ENCODE measurements around the gene CLCA1.
A peak's percentile ranks its signal among the peaks of the same experiment; 100 is the strongest.

CLCA1 gene

GRCh38 chr1:86505564-86505902, 36.8 kb downstream of the CLCA1 start:
- Histone ChIP-seq H3K4me3 (IDR thresholded peaks at IDR 0.05; ENCODE audit: insufficient read depth, low read depth, low read length) (no peak overlapping the region), H3K79me2 (ENCODE audit: insufficient read depth, low read depth) (no peaks in the 10 kb centered on the region), H3K4me1 (ENCODE audit: low read depth, poor library complexity, severe bottlenecking) (peaks cover 5% of the 10 kb centered on the region), H3K27me3 (ENCODE audit: insufficient read depth, low read depth) (no peaks in the 10 kb centered on the region), H4K20me1 (ENCODE audit: insufficient read depth) (no peaks in the 10 kb centered on the region), H3K9ac (no peak overlapping the region), H2AFZ (ENCODE audit: low read depth) (no peak overlapping the region), H3K27ac (no peak overlapping the region), H3K4me2 (no peak overlapping the region), H3K36me3 (ENCODE audit: insufficient read depth) (no peaks in the 10 kb centered on the region)
- TF ChIP-seq CTCF (conservative IDR thresholded peaks at IDR 0.05; ENCODE audit: low read depth, low read length) = no peak

GRCh38 chr1:86507935-86508582, 39.3 kb downstream of the CLCA1 start:
- H3K27ac ChIP-seq = no peak overlapping the region
- H3K27me3 ChIP-seq (ENCODE audit: insufficient read depth, low read depth) = no peaks in the 10 kb centered on the region
- H3K36me3 ChIP-seq (ENCODE audit: insufficient read depth) = no peaks in the 10 kb centered on the region
- no peak overlapping the region for H2AFZ ChIP-seq (ENCODE audit: low read depth)
- no peak overlapping the region for H3K4me3 ChIP-seq (IDR thresholded peaks at IDR 0.05; ENCODE audit: insufficient read depth, low read depth, low read length)
- no peaks in the 10 kb centered on the region for H4K20me1 ChIP-seq (ENCODE audit: insufficient read depth)
- H3K9ac ChIP-seq = no peak overlapping the region
- no peak overlapping the region for H3K4me2 ChIP-seq
- H3K79me2 ChIP-seq (ENCODE audit: insufficient read depth, low read depth) = no peaks in the 10 kb centered on the region
- no peaks in the 10 kb centered on the region for H3K4me1 ChIP-seq (ENCODE audit: low read depth, poor library complexity, severe bottlenecking)
- TF ChIP-seq CTCF (conservative IDR thresholded peaks at IDR 0.05; ENCODE audit: low read depth, low read length) = peak; percentile 40; the same call in 1 of the 2 replicates

- no peaks in the 10 kb centered on the region for H4K20me1 ChIP-seq (ENCODE audit: insufficient read depth)
- no peaks in the 10 kb centered on the region for H3K4me1 ChIP-seq (ENCODE audit: low read depth, poor library complexity, severe bottlenecking)
- H3K27ac ChIP-seq = no peak overlapping the region
- no peak overlapping the region for H2AFZ ChIP-seq (ENCODE audit: low read depth)
- no peaks in the 10 kb centered on the region for H3K36me3 ChIP-seq (ENCODE audit: insufficient read depth)
- no peaks in the 10 kb centered on the region for H3K27me3 ChIP-seq (ENCODE audit: insufficient read depth, low read depth)
- no peak for TF ChIP-seq CTCF (conservative IDR thresholded peaks at IDR 0.05; ENCODE audit: low read depth, low read length)
- H3K79me2 ChIP-seq (ENCODE audit: insufficient read depth, low read depth) = no peaks in the 10 kb centered on the region
- no peak overlapping the region for H3K4me2 ChIP-seq
- no peak overlapping the region for H3K9ac ChIP-seq
- no peak overlapping the region for H3K4me3 ChIP-seq (IDR thresholded peaks at IDR 0.05; ENCODE audit: insufficient read depth, low read depth, low read length)
These were observed 39.8 kb downstream of the CLCA1 start for GRCh38 chr1:86508583-86508969.

- H3K27ac ChIP-seq = no peak overlapping the region
These were observed 46.9 kb downstream of the CLCA1 start for GRCh38 chr1:86515597-86515996.

More at GRCh38 chr1:86515597-86515996, 46.9 kb downstream of the CLCA1 start:
- H3K4me1 ChIP-seq (ENCODE audit: low read depth, poor library complexity, severe bottlenecking) = no peaks in the 10 kb centered on the region
- H2AFZ ChIP-seq (ENCODE audit: low read depth) = no peak overlapping the region
- no peak overlapping the region for H3K4me3 ChIP-seq (IDR thresholded peaks at IDR 0.05; ENCODE audit: insufficient read depth, low read depth, low read length)
- no peak overlapping the region for H3K4me2 ChIP-seq
- H3K9ac ChIP-seq = no peak overlapping the region
- no peak for TF ChIP-seq CTCF (conservative IDR thresholded peaks at IDR 0.05; ENCODE audit: low read depth, low read length)
- no peaks in the 10 kb centered on the region for H3K27me3 ChIP-seq (ENCODE audit: insufficient read depth, low read depth)
- no peaks in the 10 kb centered on the region for H3K79me2 ChIP-seq (ENCODE audit: insufficient read depth, low read depth)
- H4K20me1 ChIP-seq (ENCODE audit: insufficient read depth) = no peaks in the 10 kb centered on the region
- no peaks in the 10 kb centered on the region for H3K36me3 ChIP-seq (ENCODE audit: insufficient read depth)

All from KMS-11 (cell line).